NCI-H524 (cell line): ENCODE data around the gene DOCK2.
"Not testable (repeated sequence)": the region's sequence is repeated elsewhere in the genome, so short reads cannot be mapped to it uniquely, and the experiment has no call there.

ENCODE experiments used
- DNase-seq, 2 experiments: peaks; one replicate each; lab custom pipeline; 2025; lab: John Stamatoyannopoulos, UW

Gene DOCK2

DNA sequence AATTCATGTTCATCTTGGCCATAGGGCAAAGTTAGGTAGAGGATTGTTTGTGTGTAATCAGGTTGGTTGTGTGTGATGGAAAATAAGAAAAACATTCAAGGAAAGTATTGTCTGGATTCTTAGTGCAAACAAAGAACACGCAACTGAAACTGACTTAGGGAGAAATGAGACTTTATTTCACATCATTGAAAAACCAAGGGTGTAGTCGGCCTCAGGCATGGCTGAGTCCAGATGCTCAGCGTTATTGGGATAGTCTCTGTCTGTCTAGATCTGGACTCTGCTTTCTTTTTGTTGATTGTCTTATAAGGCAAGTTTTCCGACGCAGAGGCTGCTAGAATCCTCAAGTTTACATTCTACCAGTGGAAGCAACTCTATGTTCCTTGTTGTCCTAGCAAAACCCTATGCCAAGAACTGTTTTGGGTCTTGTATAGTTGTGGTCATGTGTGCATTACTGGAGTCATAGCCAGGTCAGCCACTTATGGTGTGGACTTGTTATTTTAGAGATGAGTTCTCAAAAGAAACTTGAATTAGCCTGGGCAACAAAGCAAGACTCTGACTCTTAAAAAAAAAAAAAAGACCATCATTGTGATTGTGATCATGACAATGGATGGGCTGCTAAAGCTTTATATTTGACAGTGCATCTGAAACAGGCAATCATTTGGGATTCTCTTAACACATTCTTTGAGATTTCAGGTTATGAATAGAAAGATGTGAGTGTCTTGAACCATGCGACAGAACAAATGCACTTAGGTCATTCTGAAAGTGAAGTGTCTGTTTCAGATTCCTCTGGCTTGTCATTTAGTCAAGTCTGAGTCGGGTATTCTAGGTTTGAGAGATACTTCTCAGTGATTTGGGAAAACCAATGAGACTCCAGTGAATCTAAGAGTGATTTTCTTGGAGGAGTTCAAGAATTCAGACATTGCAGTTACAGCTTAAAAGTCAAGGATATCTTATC lies 82.6 kb downstream of the DOCK2 start:
- no peak for DNase-seq

DNA sequence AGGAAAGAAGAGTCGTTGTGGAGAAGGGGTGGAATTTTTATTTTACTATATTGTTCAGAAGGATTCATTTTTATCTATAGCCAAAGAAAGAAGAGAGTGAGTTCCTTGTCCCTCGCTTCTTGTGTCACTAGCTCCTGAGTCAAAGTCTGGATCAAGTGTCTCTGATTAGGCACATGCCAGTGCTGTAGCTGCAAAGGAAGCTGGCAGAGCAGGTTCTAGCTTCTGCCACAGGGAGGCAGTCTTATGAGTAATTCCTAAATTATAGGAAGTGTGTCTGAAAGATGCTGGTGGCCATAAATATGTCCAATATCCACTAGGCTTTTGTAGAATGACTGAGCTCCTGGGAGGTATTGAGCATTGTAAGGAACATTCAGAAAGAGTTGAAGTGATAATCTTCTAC lies 84.7 kb downstream of the DOCK2 start:
- no peak for DNase-seq

DNA sequence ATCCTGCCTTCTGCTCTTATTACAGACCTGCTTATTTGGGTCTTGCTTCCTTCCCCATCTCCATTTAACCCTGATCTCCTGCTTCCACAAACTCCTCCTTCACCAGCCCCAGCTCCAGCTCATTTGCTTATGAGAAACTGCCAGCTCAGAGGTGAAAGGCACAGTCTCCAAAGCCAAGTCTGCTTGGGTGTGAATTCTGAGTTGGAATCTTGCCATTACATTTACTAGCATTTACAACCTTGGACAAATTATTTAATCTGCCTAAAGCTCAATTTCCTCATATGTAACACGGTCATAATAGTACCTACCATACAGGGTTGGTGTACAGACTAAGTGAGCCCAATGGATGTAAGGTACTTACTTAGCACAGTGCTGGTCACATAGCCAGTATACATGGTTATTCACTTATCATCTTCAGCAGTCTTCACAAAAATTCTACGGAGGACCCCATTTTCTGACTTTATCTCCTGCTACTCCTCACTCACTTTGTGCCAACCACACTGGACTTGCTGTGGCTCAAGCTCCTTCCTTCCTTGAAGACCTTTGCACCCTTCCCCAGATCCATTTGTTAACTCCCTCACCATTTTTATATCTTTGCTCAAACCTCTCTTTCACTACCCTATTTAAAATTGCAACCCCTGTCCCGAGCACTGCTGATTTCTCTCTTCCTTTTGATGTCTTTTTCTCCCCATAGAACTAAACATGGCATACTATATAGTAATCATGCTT lies 86.2 kb downstream of the DOCK2 start:
- DNase-seq, result no peak

GRCh38 chr5:169724303-169725087 lies 87.4 kb downstream of the DOCK2 start:
- DNase-seq, result no peak

- DNase-seq, result not testable (repeated sequence)
These were observed 88.6 kb downstream of the DOCK2 start for GRCh38 chr5:169725665-169726064.

- no peak for DNase-seq
These were observed 91.3 kb downstream of the DOCK2 start for GRCh38 chr5:169728418-169728817.

DNA sequence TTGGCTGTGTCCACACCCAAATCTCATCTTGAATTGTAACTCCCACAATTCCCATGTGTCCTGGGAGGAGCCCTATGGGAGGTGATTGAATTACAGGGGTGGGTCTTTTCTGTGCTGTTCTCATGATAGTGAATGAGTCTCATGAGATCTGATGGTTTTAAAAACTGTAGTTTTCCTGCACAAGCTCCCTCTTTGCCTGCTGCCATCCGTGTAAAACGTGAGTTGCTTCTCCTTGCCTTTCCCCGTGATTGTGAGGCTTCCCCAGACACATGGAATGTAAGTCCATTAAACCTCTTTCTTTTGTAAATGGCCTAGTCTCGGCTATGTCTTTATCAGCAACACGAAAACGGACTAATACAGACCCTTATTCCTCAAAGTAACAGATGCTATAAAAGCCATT lies 94.1 kb downstream of the DOCK2 start:
- DNase-seq, result no peak

GRCh38 chr5:169732841-169733240 lies 95.8 kb downstream of the DOCK2 start:
- no peak for DNase-seq

DNA sequence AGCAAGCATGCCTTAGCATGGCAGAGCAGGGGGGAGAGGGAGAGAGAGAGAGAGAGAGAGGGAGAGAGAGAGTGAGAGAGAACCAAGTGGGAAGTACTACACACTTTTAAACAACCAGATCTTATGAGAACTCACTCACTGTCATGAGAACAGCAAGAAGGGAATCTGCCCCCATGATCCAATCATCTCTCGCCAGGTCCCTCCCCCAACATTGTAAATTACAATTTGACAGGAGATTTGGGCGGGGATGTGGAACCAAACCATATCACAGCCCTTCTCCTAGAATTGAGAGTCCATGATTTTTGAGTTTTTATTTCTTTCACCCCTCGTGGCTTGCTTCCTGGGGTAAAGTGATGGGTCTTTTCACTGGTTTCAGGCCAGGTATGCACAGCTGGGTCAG lies 98.8 kb downstream of the DOCK2 start:
- DNase-seq, result no peak

- no peak for DNase-seq
These were observed 99.6 kb downstream of the DOCK2 start for GRCh38 chr5:169736653-169737052.

DNA sequence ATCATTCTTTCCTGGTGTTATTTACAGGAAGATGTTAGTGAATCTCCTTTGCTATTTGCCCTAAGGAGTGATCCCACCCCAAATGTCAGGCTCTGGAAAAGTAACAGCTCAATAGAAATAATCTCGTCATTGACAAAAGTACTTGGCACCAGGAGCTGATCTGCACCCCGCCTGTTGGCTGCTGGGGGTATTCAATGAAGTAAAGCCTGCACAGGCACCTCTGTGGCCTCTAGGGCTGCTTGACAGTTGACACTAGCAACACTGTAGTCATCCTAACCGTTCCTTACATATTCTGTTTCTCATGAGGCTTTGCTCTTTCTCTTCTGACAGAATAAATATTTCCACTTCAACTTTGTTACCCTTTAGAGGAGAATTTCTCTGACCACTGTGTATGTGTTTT lies 103.4 kb downstream of the DOCK2 start:
- peak in 1 of 2 experiments; percentile 45 for DNase-seq

DNA sequence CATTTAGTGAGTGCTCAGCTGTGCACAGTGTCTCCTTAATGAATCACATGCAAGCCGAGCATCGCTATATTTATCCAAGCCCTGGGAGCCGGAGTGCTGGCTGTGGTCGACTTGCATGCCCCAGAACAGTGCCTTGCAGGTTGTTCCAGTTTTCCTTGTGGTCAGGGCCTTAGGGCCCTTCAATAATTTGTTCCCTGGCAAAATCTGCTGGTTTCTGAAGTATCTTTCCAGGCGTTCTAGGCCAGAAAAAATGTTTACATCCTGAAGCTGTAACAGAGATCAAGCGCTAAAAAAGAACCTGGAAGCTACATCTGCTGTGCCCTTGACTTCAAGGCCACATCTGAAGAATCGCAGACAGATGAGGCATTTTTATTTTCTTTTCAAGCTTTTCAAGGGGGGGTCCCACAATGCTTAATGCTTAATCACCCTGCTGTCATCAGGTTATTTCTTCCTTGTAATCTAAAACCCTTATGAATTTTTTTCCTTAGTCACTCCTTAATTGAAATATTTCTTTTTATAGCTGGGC lies 105.8 kb downstream of the DOCK2 start:
- DNase-seq, result peak; percentile 85 to 88

GRCh38 chr5:169744336-169744735 lies 107.3 kb downstream of the DOCK2 start:
- no peak for DNase-seq

DNA sequence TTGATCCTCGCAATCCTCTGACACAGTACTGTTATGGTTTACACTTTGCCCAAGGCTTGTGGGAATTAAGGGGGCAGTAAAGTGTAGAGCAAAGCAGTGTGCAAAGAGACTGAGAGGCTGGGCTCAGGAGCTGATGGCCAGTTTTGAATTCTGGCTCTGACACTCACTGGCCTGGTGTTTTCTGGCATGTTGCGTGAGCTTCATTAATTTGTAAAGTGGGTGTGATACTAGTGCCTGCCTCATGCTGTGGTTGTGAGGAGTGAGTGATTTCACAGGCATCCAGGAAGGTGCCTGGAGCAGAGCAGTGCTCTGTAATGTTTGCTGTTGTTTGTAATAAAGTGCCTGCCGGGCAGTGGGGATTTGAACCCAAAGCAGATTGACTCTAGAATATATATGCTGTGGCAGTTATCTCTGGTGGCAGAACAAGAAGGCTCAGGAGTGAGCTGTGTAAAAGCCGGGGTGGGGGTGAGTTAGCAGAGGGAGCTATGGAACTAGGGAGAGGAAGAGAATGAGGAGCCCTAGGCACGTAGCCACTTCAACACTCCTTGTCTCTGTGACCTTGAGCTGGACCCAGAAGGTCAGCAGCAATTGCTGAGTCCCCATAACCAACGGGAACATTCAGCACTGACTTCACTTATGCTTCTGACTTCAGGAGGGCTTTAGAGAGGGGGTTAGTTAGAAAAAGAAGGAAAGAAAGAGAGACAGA lies 108.5 kb downstream of the DOCK2 start:
- DNase-seq, result no peak

- no peak for DNase-seq
These were observed 109.1 kb downstream of the DOCK2 start for GRCh38 chr5:169746147-169746694.

GRCh38 chr5:169748174-169748573 lies 111.1 kb downstream of the DOCK2 start:
- DNase-seq, result no peak

GRCh38 chr5:169749295-169749694 lies 112.2 kb downstream of the DOCK2 start:
- no peak for DNase-seq

GRCh38 chr5:169751490-169751889 lies 114.4 kb downstream of the DOCK2 start:
- DNase-seq, result no peak

- DNase-seq, result not testable (repeated sequence)
These were observed 115.5 kb downstream of the DOCK2 start for GRCh38 chr5:169752566-169752965.

- no peak for DNase-seq
These were observed 116.7 kb downstream of the DOCK2 start for GRCh38 chr5:169753795-169754194.

DNA sequence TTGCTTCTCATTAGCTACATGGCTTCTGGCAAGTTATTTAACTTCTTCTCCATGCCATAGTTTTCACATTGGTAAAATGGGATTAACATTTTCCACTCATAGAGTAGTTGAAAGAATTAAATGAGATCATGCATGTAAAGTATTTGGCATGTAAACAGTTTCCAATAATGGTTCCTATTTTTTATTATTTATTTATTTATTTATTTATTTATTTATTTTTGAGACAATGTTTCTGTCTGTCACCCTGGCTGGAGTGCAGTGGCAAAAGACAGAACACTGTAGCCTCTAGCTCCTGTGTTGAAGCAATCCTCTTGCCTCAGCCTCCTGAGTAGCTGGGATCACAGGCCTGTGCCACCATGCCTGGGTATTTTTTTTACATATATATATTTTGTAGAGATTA lies 117.7 kb downstream of the DOCK2 start:
- DNase-seq, result no peak
